GM19351 (cell line): ENCODE data around the gene CFAP410.
"Not testable (repeated sequence)": the region's sequence is repeated elsewhere in the genome, so short reads cannot be mapped to it uniquely, and the experiment has no call there.

ENCODE experiments used
- ATAC-seq: cut with Tn5 transposase; IDR thresholded peaks from one replicate; pipeline ENCODE4 v1.9.1; 2021; ENCODE audit warnings: mild to moderate bottlenecking, moderate library complexity; ENCODE audit not compliant: unreplicated experiment

Gene CFAP410

DNA sequence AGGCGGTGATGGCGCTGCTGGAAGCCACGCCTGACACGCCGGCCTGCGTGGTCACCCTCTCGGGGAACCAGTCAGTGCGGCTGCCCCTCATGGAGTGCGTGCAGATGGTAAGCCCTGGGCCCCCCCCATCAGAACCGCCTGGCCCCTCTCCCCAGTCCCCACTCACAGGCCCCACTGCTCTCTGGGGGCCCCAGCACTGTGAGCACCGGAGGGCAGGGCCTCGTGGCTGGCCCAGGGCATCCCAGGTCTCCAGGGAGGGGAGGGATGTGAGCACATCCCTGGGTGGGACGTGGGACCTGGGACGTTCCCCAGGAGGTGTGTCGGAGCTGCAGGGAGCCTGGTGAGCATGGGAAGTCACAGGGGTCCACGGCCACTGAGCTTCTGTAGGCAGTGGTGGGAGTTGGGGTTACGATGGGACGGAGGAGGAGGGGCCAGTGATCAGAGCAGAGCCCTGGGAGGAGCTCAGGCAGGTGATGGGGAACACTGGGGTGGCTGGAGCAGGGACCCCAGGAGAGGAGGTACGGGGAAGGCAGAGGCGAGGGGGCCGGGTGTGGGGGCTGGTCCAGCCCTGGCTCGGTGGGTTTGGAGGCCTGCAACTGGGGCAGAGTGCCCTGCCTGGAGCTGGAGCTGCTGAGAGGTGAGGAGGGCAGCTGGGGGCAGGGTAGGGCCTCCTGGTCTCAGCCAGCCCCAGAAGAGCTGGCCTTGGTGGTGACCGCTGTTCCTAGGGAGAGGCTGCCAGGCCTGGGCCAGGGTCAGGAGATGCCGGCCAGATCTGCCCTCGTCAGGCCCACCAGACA lies 20.5 kb downstream of the CFAP410 start:
- ATAC-seq, result no peak

DNA sequence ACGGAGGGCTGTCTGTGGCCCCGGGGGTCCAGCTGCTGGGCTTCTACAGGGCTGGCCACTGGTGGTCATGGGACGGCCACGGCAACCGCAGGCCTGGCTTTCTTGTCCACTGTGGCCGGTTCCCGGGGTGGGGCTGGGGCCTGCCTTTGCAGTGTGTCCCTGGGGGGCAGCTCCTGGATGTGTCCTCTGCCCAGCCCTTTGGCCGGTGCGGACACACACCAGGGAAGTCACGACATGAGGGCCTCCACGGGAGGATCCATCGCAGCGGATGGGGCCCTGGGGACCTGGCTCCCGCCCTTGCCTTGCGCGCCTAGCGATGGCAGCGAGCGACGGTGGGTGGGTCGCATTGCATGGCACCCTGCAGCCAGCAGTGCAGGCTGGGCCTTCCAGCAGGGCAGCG lies 21.3 kb downstream of the CFAP410 start:
- ATAC-seq, result no peak

DNA sequence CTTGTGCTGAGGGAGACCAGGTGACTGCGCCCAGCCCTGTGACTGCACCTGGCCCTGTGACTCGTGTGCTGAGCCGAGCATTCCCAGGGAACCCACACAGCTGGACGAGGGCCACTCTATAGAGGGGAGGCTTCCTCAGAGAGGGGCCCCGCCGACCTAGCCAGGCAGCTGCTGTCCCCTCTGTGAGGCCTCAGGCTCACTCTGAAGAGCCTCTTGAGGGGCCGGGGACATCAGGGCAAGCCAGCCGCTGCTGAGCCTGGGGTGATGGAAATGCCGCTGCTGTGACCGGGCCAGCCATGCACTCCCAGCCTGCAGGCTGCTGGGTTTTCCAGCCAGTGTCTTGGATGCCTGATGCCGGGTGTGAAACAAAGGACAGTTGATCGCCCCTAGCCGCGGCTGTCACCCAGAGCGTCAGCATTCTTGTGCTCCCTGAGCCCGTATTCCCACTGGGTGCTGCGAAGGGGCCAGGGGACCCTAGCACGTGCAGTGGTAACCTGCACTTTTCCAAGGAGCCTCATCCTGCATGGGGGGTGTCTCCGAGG lies 21.9 kb downstream of the CFAP410 start:
- ATAC-seq, result no peak

DNA sequence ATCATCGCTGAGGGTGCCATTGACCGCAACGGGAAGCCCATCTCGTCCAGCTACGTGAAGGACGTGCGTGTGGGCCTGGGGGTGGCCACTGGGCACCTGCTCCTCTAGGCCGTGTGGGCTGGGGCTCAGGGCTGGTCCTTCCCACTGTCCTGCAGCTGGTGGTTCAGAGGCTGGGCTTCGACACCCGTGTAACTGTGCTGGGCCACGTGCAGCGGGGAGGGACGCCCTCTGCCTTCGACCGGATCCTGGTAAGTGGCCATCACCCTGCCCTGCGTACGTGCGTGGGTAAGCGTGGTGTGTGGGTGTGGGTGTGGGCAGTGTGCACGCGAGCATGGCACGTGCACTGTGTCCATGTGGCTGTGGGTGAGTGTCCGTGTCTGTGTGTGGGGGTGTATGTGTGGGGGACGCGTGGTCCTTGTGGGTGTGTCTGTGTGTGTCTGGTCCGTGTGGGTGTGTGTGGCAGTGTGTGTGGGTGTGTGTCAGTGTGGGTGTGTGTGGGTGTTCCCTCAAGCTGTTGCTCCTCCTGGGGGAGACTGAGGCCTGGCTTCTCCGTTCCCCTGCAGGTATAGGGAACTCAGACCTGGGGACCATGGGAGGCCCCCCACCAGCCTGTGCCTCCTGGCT lies 22.8 kb downstream of the CFAP410 start:
- no peak for ATAC-seq

DNA sequence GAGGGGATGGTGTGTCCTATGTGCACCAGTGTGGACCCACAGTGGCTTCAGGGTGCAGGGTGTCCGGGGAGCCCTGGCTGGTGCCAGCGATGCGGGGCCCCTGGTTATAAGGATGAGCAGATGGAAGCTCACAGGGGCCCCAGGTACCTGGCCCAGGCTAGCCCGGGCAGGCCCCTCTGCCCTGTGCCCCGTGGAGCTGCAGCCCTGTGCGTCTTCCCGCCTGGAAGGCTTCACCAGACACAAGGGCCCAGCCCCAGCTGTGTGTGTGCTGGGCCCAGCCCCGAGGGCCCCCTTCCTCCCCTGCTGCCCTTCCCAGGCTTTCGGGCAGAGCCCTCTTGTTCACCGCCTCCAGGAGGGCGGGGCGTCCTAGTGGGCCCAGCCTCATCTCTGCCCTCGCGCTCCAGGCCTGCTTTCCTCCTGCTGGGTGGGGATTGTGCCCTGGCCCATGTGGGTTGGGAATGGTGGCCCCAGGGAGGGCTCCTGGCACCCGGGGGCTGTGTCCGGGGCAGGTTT lies 23.4 kb downstream of the CFAP410 start:
- ATAC-seq, result no peak

DNA sequence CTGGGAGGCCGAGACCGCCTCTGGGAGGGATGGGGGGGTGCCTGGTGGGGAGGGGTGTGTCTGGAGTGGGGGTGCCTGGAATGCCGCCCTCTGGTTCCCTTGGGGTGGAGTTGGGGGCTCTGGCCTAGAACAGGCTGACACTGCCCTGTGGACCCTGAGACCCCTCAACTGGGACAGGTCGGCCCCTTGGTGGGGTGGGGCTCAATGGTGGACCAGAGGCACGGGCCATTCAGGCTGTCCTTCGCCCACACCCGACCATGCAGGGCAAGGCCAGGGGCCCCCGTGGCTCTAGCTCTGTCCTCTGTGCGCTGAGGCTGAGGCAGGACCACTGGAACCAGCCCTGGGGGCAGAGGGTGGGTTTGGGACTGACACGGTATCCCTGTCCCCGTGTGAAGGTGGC lies 24.6 kb downstream of the CFAP410 start:
- ATAC-seq, result no peak

DNA sequence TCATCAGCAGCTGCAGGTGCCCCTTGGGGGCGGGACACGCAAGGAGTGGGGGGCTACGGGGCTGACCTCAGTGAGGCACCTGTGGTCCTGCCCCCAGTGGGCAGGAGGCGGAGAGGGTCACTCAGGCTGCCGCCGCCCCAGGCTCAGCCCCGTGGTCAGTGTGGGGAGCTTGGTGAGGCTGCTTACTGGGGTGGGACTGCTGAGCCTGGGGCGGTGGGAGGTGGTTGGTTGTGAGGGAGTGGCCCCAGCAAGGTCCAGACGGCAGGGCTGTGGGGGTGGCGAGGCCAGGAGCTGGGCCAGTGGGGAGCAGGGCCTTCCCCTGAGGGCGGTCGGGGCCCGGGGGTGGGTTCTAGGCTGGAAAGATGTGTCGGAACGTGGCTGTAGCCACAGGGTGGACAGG lies 25.1 kb downstream of the CFAP410 start:
- ATAC-seq, result no peak

DNA sequence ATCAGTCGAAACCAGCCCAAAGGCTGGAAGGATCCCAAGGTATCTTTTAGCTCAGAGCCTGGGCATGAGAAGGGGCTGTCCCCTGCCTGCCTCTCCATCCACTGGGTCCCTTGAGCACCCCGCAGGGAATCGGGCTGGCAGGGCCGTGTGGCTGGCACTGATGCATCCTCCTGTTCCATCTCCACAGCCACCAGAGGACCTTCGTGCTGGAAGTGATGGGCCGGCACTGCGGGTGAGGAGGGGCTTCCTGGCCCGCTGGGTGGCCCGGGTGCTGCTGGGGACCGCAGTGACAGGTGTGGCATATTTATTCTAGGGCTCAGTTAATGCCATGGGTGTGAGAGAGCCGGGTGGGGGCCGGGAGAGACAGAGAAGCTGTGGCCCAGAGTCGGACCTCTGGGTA lies 25.7 kb downstream of the CFAP410 start:
- ATAC-seq, result no peak

DNA sequence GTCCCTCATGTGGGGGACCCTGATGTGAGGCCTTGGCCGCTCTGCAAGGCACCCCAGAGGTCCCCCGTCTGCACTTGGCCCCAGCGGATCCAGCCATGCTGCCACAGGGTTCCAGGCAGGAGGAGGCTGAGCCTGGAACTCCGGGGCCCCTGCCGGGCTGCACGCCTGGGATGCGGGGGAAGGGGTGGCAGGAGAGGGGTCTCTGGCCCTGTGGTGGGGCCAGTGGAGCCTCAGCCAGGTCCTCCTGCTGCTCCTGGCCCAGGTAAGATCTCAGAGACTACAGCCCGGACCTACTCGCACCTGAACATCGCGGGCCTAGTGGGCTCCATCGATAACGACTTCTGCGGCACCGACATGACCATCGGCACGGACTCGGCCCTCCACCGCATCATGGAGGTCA lies 26.5 kb downstream of the CFAP410 start:
- no peak for ATAC-seq

DNA sequence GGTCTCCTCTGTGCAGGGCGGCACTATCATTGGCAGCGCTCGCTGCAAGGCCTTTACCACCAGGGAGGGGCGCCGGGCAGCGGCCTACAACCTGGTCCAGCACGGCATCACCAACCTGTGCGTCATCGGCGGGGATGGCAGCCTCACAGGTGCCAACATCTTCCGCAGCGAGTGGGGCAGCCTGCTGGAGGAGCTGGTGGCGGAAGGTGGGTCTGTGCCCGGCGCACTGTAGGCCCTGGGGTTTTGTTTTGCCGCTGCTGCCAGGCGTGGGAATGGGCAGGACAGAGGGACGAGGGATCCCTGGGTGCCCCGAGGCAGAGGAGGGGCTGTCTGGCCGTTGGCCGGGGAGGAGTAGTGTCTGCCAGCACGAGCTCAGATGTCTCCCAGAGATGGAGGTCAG lies 27.1 kb downstream of the CFAP410 start:
- ATAC-seq, result no peak

DNA sequence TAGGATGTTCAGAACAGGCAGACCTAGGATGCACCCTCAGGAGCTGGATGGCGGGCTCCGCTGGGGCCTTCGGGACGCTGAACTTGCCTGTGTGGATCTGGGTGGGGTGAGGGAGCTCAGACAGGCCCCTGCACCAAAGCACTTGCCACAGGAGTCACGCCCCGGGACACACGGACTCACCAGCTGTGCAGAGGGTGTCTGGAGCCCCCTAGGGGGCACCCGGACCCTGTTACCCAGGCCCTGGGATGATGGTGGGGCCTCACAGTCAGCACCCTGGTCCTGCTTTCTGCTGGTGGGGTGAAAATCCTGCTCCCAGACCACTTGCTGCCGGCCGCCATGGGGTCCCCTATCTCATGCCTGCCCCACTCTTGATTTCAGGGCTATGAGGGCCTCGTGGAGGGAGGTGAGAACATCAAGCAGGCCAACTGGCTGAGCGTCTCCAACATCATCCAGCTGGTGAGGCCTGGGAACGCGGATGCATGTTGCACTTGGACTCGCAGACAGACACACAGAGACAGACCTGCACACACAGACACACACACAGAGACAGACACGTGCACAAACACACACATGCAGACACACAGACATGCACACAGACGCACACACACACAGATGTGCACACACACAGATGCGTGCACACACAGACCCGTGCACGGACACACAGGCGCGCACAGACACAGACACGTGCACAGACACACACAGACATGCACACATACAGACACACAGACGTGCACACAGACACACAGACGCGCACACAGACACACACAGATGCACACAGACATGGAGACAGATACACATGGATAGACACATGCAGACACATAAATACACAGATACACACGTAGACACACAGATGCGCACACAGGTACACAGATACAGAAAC lies 28.3 kb downstream of the CFAP410 start:
- no peak for ATAC-seq

DNA sequence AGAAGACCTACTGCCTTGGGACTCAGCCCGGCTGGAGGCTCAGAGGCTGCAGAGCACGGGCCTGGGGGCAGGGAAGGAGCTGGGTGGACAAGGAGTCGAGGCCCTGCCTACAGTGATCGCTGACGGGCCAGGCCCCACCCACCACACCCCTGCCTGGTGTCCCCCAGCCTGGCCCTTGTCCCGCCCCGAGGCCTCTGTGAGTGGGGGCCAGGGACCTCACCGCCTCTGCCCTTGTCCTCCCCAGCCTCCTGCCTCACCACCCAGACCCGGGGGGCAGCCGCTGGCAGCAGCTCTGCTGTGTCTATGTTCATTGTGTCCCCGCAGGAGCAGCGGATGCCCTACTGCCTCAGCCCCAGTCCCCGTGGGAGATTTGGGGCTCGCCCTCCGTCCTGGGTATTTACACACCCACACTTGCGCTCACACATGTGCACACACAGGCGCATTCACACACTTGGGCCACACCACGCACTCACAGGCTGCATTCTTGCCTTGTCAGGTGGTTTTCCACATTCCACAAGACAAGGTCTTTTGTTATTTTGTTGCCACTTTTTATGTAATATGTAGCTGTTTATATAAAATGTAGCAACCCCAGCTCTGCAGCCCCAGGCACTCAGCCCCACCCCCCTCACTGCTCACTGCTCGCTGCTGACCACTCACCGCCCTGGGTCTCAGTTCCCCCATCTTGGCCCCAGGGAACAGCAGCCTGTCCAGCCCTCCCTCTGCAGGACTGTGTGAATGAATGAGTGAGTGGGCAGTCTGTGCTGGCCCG lies 32.1 kb downstream of the CFAP410 start:
- no peak for ATAC-seq

DNA sequence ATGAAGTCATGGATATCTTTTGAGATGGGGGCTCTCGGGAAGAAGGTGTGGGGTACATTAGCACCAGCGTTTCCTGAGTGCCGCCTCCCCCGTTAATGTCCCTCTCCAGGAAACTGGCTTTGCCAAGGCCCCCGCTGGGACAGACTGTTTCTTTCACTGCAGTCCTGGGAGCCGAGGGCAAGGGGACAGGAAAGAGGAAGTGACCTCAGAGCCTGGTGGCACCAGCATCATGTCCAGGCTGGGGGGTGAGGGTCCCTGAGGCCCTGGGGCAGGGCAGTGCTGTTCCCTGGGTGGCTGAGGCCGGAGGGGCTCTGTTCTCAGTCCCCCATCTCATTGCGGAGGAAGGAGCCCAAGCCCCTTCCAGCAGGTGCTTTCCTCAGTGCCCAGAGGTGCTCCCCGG lies 33.5 kb downstream of the CFAP410 start:
- no peak for ATAC-seq

DNA sequence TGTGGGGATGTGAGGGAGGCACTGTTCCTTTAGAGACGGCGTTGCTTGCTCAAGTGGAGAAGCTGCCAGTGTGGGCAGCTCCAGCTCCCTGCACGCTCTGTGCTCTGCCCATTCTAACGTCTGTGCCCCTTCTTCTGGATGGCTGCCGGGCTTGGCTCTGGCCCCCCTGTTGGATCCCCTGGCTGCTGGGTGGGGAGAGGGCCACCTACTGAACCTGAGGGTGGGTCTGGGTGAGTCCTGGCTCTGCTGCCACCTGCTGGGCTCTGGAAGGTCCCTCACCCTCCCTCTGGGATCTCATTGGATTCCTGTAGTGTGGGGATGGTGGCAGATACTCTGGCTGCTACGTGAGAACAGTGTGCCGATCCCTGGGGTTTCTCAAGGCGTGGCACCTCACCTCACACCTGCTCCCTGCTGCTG lies 34.3 kb downstream of the CFAP410 start:
- ATAC-seq, result no peak

DNA sequence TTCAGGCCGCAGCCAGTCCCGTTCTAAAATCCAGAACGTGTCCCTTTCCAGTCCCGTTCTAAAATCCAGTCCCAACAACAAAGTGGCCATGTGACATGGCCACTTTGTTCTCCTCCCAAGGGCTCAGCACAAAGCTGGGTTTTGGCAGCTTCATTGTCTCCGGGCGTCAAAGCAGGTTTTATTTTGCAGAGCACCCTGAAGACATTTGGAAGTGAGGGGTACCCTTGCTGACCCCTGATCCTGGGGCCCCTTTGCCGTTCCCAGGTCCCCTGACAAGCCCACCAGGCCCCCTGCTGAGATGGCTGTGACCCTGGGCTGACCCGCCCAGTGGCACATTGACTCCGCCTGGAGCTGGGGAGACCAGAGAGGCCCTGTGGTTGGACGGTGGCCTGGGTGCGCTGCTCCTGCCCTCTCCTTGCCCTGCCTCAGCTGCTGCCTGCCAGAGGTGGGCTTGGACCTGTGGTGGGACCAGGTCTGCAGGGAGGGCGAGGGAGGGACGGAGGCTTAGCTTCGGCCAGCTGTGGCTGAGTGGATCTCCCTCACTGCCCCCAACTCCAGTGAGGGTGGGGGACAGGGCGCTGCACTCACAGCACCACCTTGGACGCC lies 35.1 kb downstream of the CFAP410 start:
- ATAC-seq, result no peak

DNA sequence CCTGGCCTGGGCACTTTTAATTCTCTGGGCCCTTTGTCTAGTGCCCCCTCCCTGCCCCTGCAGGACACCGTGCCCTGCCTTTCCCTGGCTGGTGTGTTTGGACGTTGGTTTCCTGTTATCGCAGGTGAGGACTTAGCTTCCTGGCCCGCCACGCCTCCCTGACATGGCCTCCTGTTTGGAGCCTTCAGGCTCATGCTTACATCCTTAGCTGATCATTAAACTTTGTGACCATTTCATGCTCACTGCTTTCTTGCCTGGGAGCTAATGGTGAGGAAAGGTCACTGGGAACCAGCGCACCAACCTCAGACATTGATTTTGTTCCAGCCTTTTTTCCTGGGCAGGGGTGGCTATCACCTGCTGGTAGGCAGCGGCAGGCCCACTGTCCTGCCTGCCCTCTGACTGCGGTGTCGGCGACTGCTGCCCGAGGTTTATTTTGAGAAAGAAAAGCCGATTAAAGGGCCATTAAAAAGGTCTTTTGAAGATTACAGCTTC lies 35.7 kb downstream of the CFAP410 start:
- ATAC-seq, result no peak

DNA sequence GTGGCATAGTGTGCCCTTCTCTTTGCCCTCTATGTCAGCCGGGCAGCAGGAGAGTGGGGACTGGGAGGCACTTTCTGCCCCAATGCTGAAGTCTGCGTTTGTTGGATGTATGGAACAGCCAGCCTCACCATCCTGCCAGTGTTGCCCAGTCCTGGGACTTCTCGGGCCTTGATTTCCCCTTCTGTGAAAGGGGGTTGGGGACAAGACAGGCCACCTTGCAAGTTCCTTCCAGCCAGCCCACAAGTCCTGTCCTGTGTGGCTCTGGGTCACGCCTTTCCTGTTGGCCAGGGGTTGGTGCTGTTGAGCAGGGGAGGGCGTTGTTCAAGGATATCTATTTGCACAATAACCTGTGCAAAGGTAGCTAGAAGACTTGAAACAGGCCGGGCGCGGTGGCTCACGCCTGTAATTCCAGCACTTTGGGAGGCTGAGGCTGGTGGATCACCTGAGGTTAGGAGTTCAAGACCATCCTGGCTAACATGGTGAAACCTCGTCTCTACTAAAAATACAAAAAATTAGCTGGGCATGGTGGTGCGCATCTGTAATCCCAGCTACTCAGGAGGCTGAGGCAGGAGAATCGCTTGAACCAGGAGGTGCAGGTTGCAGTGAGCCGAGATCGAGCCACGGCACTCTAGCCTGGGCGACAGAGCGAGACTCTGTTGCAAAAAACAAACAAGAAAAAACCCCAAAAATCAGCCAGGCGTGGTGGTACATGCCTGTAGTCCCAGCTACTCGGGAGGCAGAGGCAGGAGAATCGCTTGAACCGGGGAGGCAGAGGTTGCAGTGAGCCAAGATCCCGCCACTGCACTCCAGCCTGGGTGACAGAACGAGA lies 36.4 kb downstream of the CFAP410 start:
- ATAC-seq, result not testable (repeated sequence)

DNA sequence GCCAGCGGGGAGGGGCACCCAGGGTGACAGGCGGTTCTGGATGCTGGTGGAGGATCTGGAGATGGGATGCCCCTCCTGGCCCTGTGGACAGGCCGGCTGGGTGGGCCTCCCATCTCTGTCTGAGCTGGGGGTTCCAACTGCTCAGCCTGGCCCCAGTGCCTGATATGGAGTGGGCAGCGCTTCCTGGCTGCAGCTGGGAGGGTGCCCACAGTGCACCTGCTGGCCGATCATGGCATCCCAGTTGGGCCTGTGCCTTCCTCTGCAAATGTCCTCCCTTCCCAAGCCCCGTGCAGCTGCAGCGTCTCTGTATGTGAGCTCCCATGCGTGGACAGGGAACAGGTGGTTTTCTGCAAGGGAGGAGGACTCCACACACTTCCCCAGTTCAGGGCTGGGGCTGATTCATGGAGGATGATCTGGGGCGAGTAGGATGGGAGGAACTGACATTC lies 37.2 kb downstream of the CFAP410 start:
- ATAC-seq, result no peak

DNA sequence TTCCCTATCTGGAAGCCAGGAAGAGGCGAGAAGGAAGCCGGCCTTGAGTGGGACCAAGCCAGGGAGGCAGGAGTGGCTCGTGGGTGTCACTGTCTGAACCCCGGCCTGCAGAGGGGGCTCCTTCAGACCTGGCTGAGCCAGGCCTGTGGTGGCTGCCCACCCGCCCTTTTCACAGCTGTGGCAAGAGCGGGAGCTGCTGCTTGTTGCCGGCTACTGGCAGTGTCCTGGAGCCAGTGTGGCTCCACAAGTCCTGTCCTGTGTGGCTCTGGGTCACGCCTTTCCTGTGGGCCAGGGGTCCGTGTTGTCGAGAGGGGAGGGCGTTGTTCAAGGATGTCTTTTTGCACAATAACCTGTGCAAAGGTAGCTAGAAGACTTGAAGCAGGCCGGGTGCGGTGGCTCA lies 38.0 kb downstream of the CFAP410 start:
- ATAC-seq, result no peak
